ENCODE results near the gene PTGFRN. TPM values are rescaled to one million over a fixed set of nuclear protein-coding genes. Genes with fewer than 3 reads are reported as not detected.

PTGFRN gene
- total and polyA plus RNA-seq, 2 experiments from 2014 or later, result 16.6 to 31.0 TPM

DNA sequence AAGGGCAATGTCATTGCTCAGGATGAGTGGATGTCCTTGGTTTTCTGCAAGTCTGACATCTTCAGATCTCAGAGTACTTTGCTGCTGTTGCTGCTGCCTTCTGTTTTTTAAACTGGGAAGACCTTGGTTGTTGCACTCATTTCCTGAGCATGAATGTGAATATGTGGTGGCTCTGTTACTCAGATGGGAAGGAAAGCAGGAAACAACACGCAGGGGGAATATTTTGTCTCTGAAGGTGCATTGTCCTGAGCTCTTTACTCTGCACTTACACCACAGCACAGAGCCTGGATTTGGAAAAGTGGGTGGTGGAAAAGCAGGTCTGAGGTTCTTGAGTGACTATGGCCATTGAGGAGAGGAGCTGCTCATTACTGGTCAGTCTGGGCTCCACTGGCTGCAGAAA is 36.3 kb downstream of the PTGFRN start:
- H3K79me2 ChIP-seq, result no peaks in the 10 kb centered on the region
- H3K36me3 ChIP-seq (replicated peaks; ENCODE audit: insufficient read depth, low read depth), result no peaks in the 10 kb centered on the region
- no peaks in the 10 kb centered on the region for H4K20me1 ChIP-seq (ENCODE audit: insufficient read depth, poor library complexity, severe bottlenecking)

DNA sequence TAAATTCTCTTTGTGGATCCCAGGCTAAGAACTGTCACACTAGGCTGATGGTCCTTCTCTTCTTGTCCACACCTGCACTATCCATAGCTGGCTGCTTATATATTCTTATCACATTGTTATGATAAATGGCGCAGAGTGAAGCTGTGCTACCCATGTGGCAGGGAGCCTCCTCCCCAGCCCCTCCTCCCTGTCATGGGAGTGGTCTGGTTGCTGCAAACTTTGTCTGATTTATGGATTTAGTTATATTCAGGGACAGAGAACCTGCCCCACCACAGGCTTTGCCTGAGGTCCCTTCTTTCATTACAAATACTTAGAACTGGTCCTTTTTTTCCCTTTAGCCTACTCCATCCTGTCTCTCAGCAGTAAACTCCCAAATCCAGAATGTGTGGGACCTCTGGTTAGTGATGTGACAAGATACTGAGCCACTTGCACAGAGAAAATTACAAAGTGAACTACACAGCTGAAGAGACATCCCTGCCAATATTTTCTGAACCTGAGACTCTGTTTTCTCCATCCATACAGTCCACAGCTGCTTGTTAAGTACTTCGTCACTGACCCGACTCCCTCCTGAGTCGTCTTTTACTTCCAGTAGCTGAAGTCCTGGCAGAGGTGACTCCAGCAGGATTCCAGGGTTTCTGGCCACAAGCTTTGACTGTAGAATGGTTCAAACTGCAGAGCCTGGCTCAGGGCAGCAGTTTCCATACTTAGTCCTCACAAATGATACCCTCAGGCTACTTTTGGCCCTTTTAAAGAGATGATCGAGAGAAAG is 37.6 kb downstream of the PTGFRN start:
- Histone ChIP-seq H3K4me2 (no peak overlapping the region), H3K9me2 (replicated peaks; ENCODE audit: insufficient read depth) (no peaks in the 10 kb centered on the region), H2AFZ (no peak overlapping the region), H3K4me3 (no peak overlapping the region), H3K79me2 (no peaks in the 10 kb centered on the region), H4K20me1 (ENCODE audit: insufficient read depth, poor library complexity, severe bottlenecking) (no peaks in the 10 kb centered on the region), H3K27me3 (no peaks in the 10 kb centered on the region), H3K9me3 (ENCODE audit: low read depth) (no peaks in the 10 kb centered on the region), H3K27ac (no peak overlapping the region), H3K36me3 (replicated peaks; ENCODE audit: insufficient read depth, low read depth) (no peaks in the 10 kb centered on the region), H3K4me1 (ENCODE audit: insufficient read depth) (peaks cover 16% of the 10 kb centered on the region)
- TF ChIP-seq EZH2phosphoT487 (IDR thresholded peaks at IDR 0.05; ENCODE audit: low read depth, severe bottlenecking, unreplicated experiment) (no peak), EZH2 (IDR thresholded peaks at IDR 0.05; ENCODE audit: borderline replicate concordance) (no peak)
- TF ChIP-seq, protein P1, sequence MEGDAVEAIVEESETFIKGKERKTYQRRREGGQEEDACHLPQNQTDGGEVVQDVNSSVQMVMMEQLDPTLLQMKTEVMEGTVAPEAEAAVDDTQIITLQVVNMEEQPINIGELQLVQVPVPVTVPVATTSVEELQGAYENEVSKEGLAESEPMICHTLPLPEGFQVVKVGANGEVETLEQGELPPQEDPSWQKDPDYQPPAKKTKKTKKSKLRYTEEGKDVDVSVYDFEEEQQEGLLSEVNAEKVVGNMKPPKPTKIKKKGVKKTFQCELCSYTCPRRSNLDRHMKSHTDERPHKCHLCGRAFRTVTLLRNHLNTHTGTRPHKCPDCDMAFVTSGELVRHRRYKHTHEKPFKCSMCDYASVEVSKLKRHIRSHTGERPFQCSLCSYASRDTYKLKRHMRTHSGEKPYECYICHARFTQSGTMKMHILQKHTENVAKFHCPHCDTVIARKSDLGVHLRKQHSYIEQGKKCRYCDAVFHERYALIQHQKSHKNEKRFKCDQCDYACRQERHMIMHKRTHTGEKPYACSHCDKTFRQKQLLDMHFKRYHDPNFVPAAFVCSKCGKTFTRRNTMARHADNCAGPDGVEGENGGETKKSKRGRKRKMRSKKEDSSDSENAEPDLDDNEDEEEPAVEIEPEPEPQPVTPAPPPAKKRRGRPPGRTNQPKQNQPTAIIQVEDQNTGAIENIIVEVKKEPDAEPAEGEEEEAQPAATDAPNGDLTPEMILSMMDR (IDR thresholded peaks at IDR 0.05; ENCODE audit: poor library complexity), result no peak
- WGBS (ENCODE audit: low lambda C conversion rate, missing lambda C conversion rate), result 54% methylated on average over 5 of the region's 5 CpGs
- no peak for DNase-seq (ENCODE audit: low spot score)

More for the DNA sequence above, 36.3 kb downstream of the PTGFRN start:
- Histone ChIP-seq H3K9me3 (ENCODE audit: low read depth) (no peaks in the 10 kb centered on the region), H3K27ac (no peak overlapping the region), H3K4me1 (ENCODE audit: insufficient read depth) (peaks cover 16% of the 10 kb centered on the region), H3K4me2 (no peak overlapping the region), H3K4me3 (no peak overlapping the region), H3K9me2 (replicated peaks; ENCODE audit: insufficient read depth) (no peaks in the 10 kb centered on the region), H2AFZ (no peak overlapping the region), H3K27me3 (no peaks in the 10 kb centered on the region)
- no peak for DNase-seq (ENCODE audit: low spot score)
- WGBS (ENCODE audit: low lambda C conversion rate, missing lambda C conversion rate), result 88% methylated on average over 1 of the region's 1 CpG
- TF ChIP-seq, protein P1 (IDR thresholded peaks at IDR 0.05; ENCODE audit: poor library complexity), result no peak
- TF ChIP-seq EZH2 (IDR thresholded peaks at IDR 0.05; ENCODE audit: borderline replicate concordance) (no peak), EZH2phosphoT487 (IDR thresholded peaks at IDR 0.05; ENCODE audit: low read depth, severe bottlenecking, unreplicated experiment) (no peak)

DNA sequence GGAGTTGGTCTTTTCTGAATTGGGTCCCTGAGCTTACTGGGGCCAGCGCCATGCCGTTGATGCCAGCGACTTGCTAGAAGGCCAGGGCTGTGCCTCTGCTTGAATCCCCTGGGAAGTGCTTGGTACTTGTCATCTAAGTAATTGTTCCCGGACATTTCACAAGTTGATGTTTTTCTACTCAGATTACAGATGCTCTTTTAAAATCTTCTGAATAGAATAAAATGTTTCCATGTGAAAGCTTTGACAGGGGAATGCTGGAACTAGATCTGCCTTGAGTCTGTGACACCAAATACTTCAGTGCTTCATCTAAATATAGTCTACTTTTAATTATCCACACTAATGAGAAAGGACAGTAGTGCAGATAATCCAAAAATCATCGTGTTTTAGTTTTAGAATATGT is 38.3 kb downstream of the PTGFRN start:
- no peak for DNase-seq (ENCODE audit: low spot score)
- WGBS (ENCODE audit: low lambda C conversion rate, missing lambda C conversion rate), result 81% methylated on average over 5 of the region's 5 CpGs
- H3K79me2 ChIP-seq, result no peaks in the 10 kb centered on the region
- H3K4me1 ChIP-seq (ENCODE audit: insufficient read depth), result peaks cover 16% of the 10 kb centered on the region
- H3K9me3 ChIP-seq (ENCODE audit: low read depth), result no peaks in the 10 kb centered on the region
- no peak overlapping the region for H3K27ac ChIP-seq
- no peaks in the 10 kb centered on the region for H4K20me1 ChIP-seq (ENCODE audit: insufficient read depth, poor library complexity, severe bottlenecking)
- H3K36me3 ChIP-seq (replicated peaks; ENCODE audit: insufficient read depth, low read depth), result no peaks in the 10 kb centered on the region
- H3K27me3 ChIP-seq, result no peaks in the 10 kb centered on the region
- TF ChIP-seq EZH2phosphoT487 (IDR thresholded peaks at IDR 0.05; ENCODE audit: low read depth, severe bottlenecking, unreplicated experiment) (no peak), EZH2 (IDR thresholded peaks at IDR 0.05; ENCODE audit: borderline replicate concordance) (no peak)
- TF ChIP-seq, protein P1 (IDR thresholded peaks at IDR 0.05; ENCODE audit: poor library complexity), result no peak
- H3K4me2 ChIP-seq, result no peak overlapping the region
- no peaks in the 10 kb centered on the region for H3K9me2 ChIP-seq (replicated peaks; ENCODE audit: insufficient read depth)
- no peak overlapping the region for H2AFZ ChIP-seq
- no peak overlapping the region for H3K4me3 ChIP-seq

Measured in hepatocyte (in vitro differentiated cells).